Measurements from ENCODE around the gene P3H2.

The P3H2 gene

DNA sequence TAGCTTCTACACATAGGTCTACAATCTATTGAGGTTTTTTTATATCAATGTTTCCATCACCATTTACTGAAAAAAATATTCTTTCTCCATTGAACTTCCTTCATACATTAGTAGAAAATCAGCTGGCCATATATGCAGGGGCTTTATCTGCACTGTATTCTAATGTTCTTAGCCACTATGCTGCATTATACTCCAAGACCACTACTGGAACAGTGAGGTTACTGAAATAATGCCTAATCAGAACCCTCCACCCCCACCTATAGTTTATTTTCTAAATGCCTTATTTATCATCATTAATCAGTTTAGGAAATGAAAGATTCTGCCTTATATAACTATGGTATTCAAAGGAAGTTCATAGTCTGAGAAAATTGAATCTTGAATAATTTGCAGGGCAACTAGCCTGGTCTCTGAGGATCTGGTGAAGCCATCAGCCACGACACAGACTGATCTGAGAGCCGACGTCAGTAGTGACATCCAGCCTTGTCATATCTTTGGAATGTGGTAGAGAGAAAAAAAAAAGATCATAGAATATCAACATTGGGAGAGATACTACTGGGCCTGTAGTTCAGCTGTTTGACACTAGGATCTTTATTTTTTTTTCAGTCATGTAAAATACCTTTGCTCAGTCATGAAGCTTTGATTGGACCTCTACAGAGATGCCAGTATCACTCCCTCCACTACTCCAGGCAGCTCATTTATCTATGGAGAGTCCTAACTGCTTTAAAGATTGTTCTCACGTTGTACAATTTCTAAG, 66.6 kb downstream of the P3H2 start:
- no peak for DNase-seq (ENCODE audit: low read depth)
- H3K4me3 ChIP-seq (ENCODE audit: low read depth, low read length), result no peak overlapping the region
- in situ Hi-C loops (cut with HindIII; ENCODE audit: low sequenced_read_pairs), result no loop called here
- TF ChIP-seq, protein P1, sequence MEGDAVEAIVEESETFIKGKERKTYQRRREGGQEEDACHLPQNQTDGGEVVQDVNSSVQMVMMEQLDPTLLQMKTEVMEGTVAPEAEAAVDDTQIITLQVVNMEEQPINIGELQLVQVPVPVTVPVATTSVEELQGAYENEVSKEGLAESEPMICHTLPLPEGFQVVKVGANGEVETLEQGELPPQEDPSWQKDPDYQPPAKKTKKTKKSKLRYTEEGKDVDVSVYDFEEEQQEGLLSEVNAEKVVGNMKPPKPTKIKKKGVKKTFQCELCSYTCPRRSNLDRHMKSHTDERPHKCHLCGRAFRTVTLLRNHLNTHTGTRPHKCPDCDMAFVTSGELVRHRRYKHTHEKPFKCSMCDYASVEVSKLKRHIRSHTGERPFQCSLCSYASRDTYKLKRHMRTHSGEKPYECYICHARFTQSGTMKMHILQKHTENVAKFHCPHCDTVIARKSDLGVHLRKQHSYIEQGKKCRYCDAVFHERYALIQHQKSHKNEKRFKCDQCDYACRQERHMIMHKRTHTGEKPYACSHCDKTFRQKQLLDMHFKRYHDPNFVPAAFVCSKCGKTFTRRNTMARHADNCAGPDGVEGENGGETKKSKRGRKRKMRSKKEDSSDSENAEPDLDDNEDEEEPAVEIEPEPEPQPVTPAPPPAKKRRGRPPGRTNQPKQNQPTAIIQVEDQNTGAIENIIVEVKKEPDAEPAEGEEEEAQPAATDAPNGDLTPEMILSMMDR (IDR thresholded peaks at IDR 0.05; ENCODE audit: low read depth, low read length, missing control alignments), result peak; percentile 20

DNA sequence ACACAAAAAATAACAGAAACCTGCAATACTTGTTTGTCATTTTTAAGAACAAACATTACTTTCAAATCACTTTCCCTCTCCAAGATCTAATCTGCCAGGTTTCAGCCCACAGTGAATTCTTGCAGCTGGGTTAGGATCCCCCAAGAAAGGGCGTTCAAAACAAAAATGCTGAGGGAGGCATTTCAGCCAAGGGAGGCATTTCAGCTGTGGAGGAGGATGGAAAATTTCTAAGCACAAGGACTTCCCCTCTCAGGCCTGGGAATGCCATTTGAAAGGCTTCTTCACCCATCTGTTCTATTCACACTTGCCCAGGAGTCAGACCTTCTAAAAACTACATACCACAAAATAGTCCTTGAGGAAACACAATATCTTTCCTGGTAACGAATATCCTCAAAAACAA, 69.1 kb downstream of the P3H2 start:
- TF ChIP-seq, protein P1 (IDR thresholded peaks at IDR 0.05; ENCODE audit: low read depth, low read length, missing control alignments), result no peak
- in situ Hi-C loops (cut with HindIII; ENCODE audit: low sequenced_read_pairs), result no loop called here
- no peak for DNase-seq (ENCODE audit: low read depth)
- no peak overlapping the region for H3K4me3 ChIP-seq (ENCODE audit: low read depth, low read length)

DNA sequence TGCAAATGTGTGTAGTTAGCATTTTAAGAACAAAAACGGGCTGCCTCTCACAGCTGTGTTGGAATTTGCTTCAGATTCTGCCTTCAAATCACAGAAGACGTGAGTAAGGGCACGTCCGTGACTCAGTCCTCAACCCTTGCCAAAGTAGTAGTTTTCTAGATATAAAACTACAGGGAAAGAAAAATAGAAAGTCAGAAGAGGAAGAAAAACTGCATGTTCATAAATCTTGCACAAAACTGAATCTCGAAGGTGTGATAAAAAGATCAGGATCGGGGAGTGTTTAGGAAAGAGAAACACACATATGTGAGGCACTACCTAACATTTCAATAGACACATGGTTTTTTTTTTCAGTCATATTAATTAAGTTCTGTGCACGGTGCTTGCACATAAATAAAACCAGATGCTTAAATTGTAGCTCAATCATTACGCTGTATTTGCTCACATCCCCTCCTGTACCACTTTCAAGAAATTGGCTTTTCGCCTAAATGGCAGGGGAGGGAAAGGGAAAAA, 71.7 kb downstream of the P3H2 start:
- peak; percentile 62 for DNase-seq (ENCODE audit: low read depth)
- in situ Hi-C loops (cut with HindIII; ENCODE audit: low sequenced_read_pairs), result loop anchor here (5.0 kb wide), 1 partner anchor 77 kb away; no protein-coding TSS in a partner anchor
- H3K4me3 ChIP-seq (ENCODE audit: low read depth, low read length), result peak overlapping the region; percentile 16
- TF ChIP-seq, protein P1 (IDR thresholded peaks at IDR 0.05; ENCODE audit: low read depth, low read length, missing control alignments), result no peak

DNA sequence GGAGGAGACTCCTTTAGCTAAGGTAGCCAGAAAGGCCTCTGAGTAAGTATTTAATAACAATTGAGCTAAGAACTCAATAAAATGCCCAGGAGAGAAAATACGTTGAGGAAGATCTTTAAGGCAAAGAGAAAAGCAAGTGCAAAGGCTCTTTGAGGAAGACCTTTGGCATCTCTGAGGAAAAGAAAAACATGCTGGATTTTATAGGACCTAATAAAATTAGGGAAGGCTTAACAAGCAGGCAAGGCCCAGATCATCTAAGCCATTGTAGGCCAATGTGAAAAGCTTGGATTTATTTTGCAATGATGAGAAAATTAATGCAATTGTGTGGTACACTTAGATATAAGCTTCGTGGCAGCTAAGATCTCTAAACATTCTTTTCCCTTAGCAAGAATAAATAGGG, 75.7 kb downstream of the P3H2 start:
- no peak for DNase-seq (ENCODE audit: low read depth)
- in situ Hi-C loops (cut with HindIII; ENCODE audit: low sequenced_read_pairs), result loop anchor here (5.0 kb wide), 1 partner anchor 73 kb away; no protein-coding TSS in a partner anchor
- TF ChIP-seq, protein P1 (IDR thresholded peaks at IDR 0.05; ENCODE audit: low read depth, low read length, missing control alignments), result no peak

DNA sequence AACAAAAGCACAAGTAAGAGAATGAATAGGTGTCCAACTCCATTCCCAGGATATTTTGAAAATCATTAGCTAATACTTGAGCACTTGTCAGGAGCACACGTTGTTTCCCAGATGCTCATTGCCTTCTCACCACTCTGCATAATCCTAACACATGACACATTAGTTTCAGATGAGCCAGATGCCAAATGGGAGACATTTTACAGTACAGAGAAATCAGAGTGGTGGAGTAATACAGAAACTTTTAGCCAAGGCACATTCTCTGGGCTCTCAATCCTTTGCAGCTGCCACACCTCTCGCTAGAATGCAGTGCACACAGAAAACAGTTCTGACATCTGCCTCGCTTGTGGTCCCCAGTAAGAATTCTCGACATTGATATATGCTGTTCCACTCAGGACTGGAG, 76.6 kb downstream of the P3H2 start:
- H3K4me3 ChIP-seq (ENCODE audit: low read depth, low read length), result no peak overlapping the region
- TF ChIP-seq, protein P1 (IDR thresholded peaks at IDR 0.05; ENCODE audit: low read depth, low read length, missing control alignments), result no peak
- DNase-seq (ENCODE audit: low read depth), result no peak
- in situ Hi-C loops (cut with HindIII; ENCODE audit: low sequenced_read_pairs), result no loop called here

More for the DNA sequence above, 75.7 kb downstream of the P3H2 start:
- no peak overlapping the region for H3K4me3 ChIP-seq (ENCODE audit: low read depth, low read length)

DNA sequence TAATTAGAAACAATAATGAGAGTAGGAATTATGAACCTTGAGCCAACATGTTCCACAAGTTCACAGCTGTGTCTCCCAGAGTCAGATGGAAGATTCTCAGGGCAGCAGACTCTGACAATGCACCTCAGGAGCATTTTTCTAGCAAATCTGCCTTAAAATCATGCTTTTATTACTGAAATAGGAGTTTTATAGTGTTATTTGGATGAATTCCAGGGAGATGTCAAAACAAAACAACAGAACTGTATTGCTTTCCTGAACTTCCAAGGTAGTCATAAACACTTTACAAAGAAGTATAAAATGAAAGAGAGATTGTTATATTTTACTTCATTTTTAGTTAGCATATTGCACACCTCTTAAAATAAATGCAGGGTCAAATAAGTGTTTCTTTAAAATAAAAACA, 77.0 kb downstream of the P3H2 start:
- no peak overlapping the region for H3K4me3 ChIP-seq (ENCODE audit: low read depth, low read length)
- TF ChIP-seq, protein P1 (IDR thresholded peaks at IDR 0.05; ENCODE audit: low read depth, low read length, missing control alignments), result no peak
- no peak for DNase-seq (ENCODE audit: low read depth)
- in situ Hi-C loops (cut with HindIII; ENCODE audit: low sequenced_read_pairs), result no loop called here
